Tibial artery (tissue), 4 donors: Measurements from ENCODE around the gene SMARCAD1.
"Not testable (repeated sequence)": the region's sequence is repeated elsewhere in the genome, so short reads cannot be mapped to it uniquely, and the experiment has no call there.

Source experiments
- DNase-seq, 2 donors: peaks; one replicate each; pipeline ENCODE4 v3.0.0-alpha.2; 2019
- H3K27ac ChIP-seq, 2 donors: fragments of 200-600 bp; sonication (generic) in 1 of 2; 1 replicate in 1 of 2; 2 replicates in 1 of 2; pipeline ENCODE4 v1.5.1; 2018 to 2019; ENCODE audit warnings: mild to moderate bottlenecking in 1 of 2
- H3K27me3 ChIP-seq, 2 donors: fragments of 200-600 bp; sonication (generic) in 1 of 2; one replicate each; pipeline versions ENCODE4 v1.5.1 to v1.6.0; 2016 to 2019
- H3K36me3 ChIP-seq, 3 donors: fragments of 200-600 bp; sonication (generic) in 2 of 3; one replicate each; pipeline ENCODE4 v1.5.1; 2016 to 2019; ENCODE audit warnings: mild to moderate bottlenecking in 2 of 3
- H3K4me1 ChIP-seq, 4 donors: fragments of 200-600 bp; sonication (generic) in 2 of 4; 1 replicate in 3 of 4; 2 replicates in 1 of 4; pipeline ENCODE4 v1.5.1; 2016 to 2019
- H3K4me3 ChIP-seq, 2 donors: fragments of 200-600 bp; sonication (generic) in 1 of 2; 1 replicate in 1 of 2; 2 replicates in 1 of 2; pipeline ENCODE4 v1.5.1; 2018 to 2019; ENCODE audit warnings: mild to moderate bottlenecking in 2 of 2
- H3K9me3 ChIP-seq, 3 donors: fragments of 200-600 bp; sonication (generic) in 1 of 3; one replicate each; pipeline ENCODE4 v1.5.1; 2016 to 2019
- intact Hi-C: fragments of 100-400 bp; cut with DNase I; formaldehyde crosslinking; loops from one replicate; pipeline ENCODE4 v1.15.0; 2023; ENCODE audit warnings: low total_unique reads
- TF ChIP-seq, protein P1 (sequence below), 2 experiments: fragments of 200-600 bp in 1 of 2; fragments of 450-650 bp in 1 of 2; IDR thresholded peaks; one replicate each; pipeline ENCODE4 v1.5.1; 2017 to 2019; ENCODE audit warnings: antibody characterized with exemption in 2 of 2, mild to moderate bottlenecking in 1 of 2, moderate library complexity in 1 of 2

Gene SMARCAD1

DNA sequence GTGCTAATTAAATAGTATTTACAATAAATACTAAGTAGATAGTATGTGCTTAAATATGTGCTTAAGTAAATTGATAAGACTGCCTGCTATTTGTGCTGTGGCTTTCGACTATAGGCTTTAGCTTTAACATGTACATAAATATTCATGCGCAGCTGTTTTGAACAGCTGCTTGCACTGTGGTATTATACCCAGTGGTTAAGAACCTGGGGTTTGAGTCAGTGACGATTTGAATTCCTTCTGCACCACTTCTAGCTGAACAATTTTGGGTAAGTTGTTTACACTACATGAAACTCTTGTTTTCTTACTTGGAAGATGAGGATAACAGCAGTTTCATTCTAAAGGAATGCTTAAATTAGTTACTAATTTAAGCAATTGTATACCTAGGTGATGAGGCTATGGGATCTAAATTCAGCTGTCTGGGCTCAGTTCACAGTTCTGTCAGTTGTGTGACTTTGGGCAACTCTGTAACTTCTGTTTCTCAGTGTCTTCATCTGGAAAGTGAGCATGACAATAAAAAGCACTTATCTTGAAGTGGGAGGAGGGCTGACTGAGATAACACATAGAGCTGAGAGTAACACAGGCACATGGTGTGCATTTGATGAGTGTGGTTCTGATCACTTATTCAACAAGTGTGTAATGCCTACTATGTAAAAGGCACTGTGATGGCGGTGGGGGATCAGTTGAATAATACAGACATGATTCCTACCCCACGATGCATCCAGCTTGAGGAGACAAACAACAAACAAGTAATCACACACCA, 98.0 kb downstream of the SMARCAD1 start:
- TF ChIP-seq, protein P1, sequence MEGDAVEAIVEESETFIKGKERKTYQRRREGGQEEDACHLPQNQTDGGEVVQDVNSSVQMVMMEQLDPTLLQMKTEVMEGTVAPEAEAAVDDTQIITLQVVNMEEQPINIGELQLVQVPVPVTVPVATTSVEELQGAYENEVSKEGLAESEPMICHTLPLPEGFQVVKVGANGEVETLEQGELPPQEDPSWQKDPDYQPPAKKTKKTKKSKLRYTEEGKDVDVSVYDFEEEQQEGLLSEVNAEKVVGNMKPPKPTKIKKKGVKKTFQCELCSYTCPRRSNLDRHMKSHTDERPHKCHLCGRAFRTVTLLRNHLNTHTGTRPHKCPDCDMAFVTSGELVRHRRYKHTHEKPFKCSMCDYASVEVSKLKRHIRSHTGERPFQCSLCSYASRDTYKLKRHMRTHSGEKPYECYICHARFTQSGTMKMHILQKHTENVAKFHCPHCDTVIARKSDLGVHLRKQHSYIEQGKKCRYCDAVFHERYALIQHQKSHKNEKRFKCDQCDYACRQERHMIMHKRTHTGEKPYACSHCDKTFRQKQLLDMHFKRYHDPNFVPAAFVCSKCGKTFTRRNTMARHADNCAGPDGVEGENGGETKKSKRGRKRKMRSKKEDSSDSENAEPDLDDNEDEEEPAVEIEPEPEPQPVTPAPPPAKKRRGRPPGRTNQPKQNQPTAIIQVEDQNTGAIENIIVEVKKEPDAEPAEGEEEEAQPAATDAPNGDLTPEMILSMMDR (IDR thresholded peaks at IDR 0.05) = no peak
- DNase-seq = no peak
- H3K4me3 ChIP-seq = no peak overlapping the region
- H3K27ac ChIP-seq = no peak overlapping the region
- H3K9me3 ChIP-seq = no peaks in the 10 kb centered on the region
- intact Hi-C loops = no loop called here
- peaks cover 0 to 5% (median 0%) of the 10 kb centered on the region in 4 donors for H3K4me1 ChIP-seq
- H3K27me3 ChIP-seq = no peaks in the 10 kb centered on the region
- no peaks in the 10 kb centered on the region for H3K36me3 ChIP-seq

DNA sequence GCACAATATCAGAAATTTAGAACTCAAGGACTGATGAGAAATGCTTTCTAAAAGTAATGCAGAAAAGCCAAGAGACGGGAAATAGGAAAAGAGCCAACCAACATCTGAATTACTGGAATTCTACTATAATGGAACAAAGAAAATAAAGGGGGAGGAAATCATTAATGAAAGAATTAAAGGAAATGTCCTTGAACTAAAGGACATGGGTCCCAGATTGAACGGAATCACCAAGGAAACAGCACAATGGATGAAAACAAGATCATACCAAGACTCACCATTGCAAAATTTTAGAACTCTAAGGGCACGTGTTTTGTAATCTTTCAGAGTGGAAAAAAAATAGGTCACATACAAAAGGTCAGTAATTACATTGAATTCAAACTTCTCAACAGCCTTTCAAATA, 99.0 kb downstream of the SMARCAD1 start:
- H3K27me3 ChIP-seq = no peaks in the 10 kb centered on the region
- intact Hi-C loops = no loop called here
- TF ChIP-seq, protein P1 (IDR thresholded peaks at IDR 0.05) = no peak

DNA sequence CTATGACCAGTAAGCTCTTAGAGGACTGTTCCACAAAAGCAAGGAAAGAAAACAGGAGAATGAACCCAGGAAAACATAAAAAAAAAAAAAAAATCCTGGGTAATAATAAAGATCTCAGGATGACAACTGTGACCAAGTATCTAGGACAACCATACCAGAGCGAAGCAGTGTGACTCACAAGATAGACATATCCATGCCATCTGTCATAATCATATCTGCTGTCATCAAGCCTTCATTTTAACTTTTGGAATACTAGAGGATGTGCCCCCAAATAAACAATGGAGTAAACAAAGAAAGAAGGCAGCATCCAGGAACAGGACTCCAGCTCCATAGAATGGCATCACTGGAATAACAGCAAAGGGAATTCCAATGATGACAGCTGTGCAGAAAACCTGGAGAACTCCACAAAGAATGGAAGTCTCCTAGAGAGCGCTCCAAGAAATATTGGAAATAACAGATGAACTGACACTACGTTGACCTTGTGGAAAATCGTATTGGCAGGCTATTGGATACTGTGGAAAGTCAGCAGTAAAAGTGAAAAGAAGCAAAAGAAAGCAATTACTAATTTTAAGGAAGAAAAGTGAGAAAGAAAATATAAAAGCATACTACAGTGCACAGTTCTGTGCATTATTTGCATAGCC, 99.7 kb downstream of the SMARCAD1 start:
- no peak overlapping the region for H3K27ac ChIP-seq
- no peak for DNase-seq
- H3K4me1 ChIP-seq = peaks cover 0 to 5% (median 0%) of the 10 kb centered on the region in 4 donors
- H3K27me3 ChIP-seq = no peaks in the 10 kb centered on the region
- H3K36me3 ChIP-seq = no peaks in the 10 kb centered on the region
- H3K9me3 ChIP-seq = no peaks in the 10 kb centered on the region
- TF ChIP-seq, protein P1 (IDR thresholded peaks at IDR 0.05) = no peak
- intact Hi-C loops = no loop called here
- H3K4me3 ChIP-seq = no peak overlapping the region

More for the DNA sequence above, 99.0 kb downstream of the SMARCAD1 start:
- H3K36me3 ChIP-seq = no peaks in the 10 kb centered on the region
- H3K4me1 ChIP-seq = peaks cover 0 to 5% (median 0%) of the 10 kb centered on the region in 4 donors
- DNase-seq = no peak
- H3K4me3 ChIP-seq = no peak overlapping the region
- no peaks in the 10 kb centered on the region for H3K9me3 ChIP-seq
- H3K27ac ChIP-seq = no peak overlapping the region

DNA sequence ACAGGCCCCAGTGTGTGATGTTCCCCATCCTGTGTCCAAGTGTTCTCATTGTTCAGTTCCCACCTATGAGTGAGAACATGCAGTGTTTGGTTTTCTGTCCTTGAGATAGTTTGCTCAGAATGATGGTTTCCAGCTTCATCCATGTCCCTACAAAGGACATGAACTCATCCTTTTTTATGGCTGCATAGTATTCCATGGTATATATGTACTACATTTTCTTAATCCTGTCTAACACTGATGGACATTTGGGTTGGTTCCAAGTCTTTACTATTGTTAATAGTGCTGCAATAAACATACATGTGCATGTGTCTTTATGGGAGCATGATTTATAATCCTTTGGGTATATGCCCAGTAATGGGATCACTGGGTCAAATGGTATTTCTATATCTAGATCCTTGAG, 112.3 kb downstream of the SMARCAD1 start:
- H3K4me3 ChIP-seq, DNase-seq, H3K27me3 ChIP-seq, H3K27ac ChIP-seq, intact Hi-C loops, H3K4me1 ChIP-seq, H3K36me3 ChIP-seq, H3K9me3 ChIP-seq: not testable (repeated sequence)

DNA sequence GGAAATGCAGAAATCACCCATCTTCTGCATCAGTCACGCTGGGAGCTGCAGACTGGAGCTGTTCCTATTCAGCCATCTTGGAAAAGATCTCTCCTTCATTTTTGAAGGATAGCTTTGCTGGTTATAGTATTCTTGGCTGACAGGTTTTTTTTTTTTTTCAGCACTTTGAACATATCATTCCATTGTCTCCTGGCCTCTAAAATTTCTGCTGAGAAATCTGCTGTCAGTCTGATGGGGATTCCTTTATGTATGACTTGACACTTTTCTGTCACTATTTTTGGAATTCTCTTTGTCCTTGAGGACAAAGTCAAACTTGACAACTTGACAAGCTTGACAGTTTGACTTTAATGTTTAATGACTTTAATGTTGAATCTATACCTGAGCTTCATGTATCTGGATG, 118.2 kb downstream of the SMARCAD1 start:
- Histone ChIP-seq H3K27ac (no peak overlapping the region), H3K4me3 (no peak overlapping the region), H3K9me3 (peaks cover 0 to 30% (median 22%) of the 10 kb centered on the region in 3 donors), H3K36me3 (peaks cover 0 to 5% (median 0%) of the 10 kb centered on the region in 3 donors), H3K4me1 (no peaks in the 10 kb centered on the region), H3K27me3 (no peaks in the 10 kb centered on the region)
- TF ChIP-seq, protein P1 (IDR thresholded peaks at IDR 0.05) = no peak
- DNase-seq = no peak
- intact Hi-C loops = no loop called here

DNA sequence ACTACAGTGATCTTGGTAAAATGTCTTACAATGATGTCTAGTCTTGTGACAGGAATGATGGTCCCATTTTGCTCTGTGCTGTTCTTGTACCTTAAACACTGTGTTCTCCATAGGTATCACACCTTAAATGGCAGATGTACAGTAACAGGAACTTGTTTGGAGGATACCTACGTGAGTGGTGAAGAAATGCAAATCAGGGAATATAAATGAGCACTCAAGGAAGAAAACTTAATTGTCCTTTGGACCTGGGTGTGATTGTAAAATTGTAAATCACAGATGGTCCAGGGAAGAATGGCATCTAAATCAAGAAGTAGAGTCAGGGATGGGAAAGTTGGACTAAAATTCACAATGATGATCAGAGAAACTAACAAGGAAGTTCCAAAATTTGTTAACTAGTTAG, 122.3 kb downstream of the SMARCAD1 start:
- intact Hi-C loops = no loop called here
- TF ChIP-seq, protein P1 (IDR thresholded peaks at IDR 0.05) = no peak

More for the DNA sequence above, 122.3 kb downstream of the SMARCAD1 start:
- no peaks in the 10 kb centered on the region for H3K27me3 ChIP-seq
- no peak overlapping the region for H3K27ac ChIP-seq
- H3K36me3 ChIP-seq = peaks cover 0 to 5% (median 0%) of the 10 kb centered on the region in 3 donors
- peaks cover 0 to 24% (median 19%) of the 10 kb centered on the region in 3 donors for H3K9me3 ChIP-seq
- peaks cover 0 to 13% (median 4%) of the 10 kb centered on the region in 4 donors for H3K4me1 ChIP-seq
- H3K4me3 ChIP-seq = no peak overlapping the region
- no peak for DNase-seq
